ENCODE results near the gene MTHFSD. TPM values are rescaled to one million over a fixed set of nuclear protein-coding genes. Genes with fewer than 3 reads are reported as not detected.

The MTHFSD gene
- total and polyA plus RNA-seq, 2 of the 8 experiments (the other 6 are each of a cell fraction or from before 2014, with no cell fraction given) = 7.1 to 9.8 TPM

DNA sequence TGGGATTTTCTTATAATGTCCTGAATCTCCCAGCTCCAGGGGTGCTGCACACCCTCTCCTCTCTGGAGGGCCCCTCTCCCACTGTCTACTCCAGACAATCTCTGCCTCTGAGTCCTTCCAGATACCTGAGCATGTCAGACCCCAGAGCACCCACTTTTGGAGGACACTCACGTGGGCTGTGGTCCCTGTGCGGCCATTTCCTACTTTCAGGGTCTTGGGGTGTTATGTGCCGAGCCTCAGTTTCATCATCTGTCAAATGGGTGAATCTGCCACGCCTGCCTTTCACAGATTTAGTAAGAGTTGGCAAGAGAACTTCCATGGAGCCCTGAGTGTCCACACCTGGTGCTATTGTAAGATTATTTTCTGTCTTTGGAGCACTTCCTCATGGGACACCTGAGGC lies 19.6 kb upstream of the MTHFSD start:
- FAIRE-seq (no peak), DNase-seq (ENCODE audit: low read depth in 1 of 2, low spot score in 2 of 2) (no peak)
- Histone ChIP-seq H4K20me1 (replicated peaks in 1 of 2; ENCODE audit: control insufficient read depth in 1 of 2, insufficient read depth in 2 of 2, low read length in 2 of 2) (peaks cover 19 to 22% of the 10 kb centered on the region in 2 experiments), H3K27ac (ENCODE audit: low read depth, low read length) (no peak overlapping the region), H2BK15ac (ENCODE audit: low read length) (no peak overlapping the region), H3K36me3 (ENCODE audit: control insufficient read depth in 2 of 4, insufficient read depth in 4 of 4, low read length in 3 of 4) (peaks cover 0 to 10% (median 0%) of the 10 kb centered on the region in 4 experiments; a peak in 1 of 8 replicates), H3K23ac (ENCODE audit: insufficient read length) (no peak overlapping the region), H3K4me2 (ENCODE audit: insufficient read depth in 1 of 2, low read depth in 2 of 2, low read length in 2 of 2) (peak overlapping the region in 1 of 2 experiments; percentile 83; a peak in 1 of 4 replicates), H2BK120ac (replicated peaks; ENCODE audit: low read depth, low read length) (no peak overlapping the region), H4K8ac (ENCODE audit: extremely low read depth, insufficient read depth, low read length) (no peak overlapping the region), H3K23me2 (ENCODE audit: low read depth, low read length) (peaks cover 11% of the 10 kb centered on the region; the same call in 1 of the 2 replicates), H4K5ac (ENCODE audit: insufficient read length, low read depth, low read length) (no peak overlapping the region), H3K4ac (replicated peaks; ENCODE audit: insufficient read length, low read depth, low read length) (no peak overlapping the region), H2AFZ (ENCODE audit: low read length) (no peak overlapping the region), H3K27me3 (replicated peaks in 1 of 4; ENCODE audit: control insufficient read depth in 3 of 4, extremely low read depth in 1 of 4, insufficient read depth in 3 of 4, low read length in 3 of 4) (peaks cover 90 to 100% (median 97%) of the 10 kb centered on the region in 4 experiments), H2AK5ac (ENCODE audit: low read depth, low read length) (no peak overlapping the region), H3K4me3 (ENCODE audit: extremely low read depth in 1 of 4, insufficient read depth in 2 of 4, low read depth in 3 of 4, low read length in 4 of 4) (no peak overlapping the region), H2BK5ac (ENCODE audit: low read depth, low read length) (no peak overlapping the region), H4K91ac (replicated peaks; ENCODE audit: insufficient read length, low read length) (no peak overlapping the region), H2BK20ac (ENCODE audit: low read length) (no peak overlapping the region), H3K18ac (ENCODE audit: extremely low read depth, low read length) (no peak overlapping the region), H3K9me3 (ENCODE audit: insufficient read depth in 2 of 2, low read depth in 1 of 2, low read length in 1 of 2) (no peaks in the 10 kb centered on the region), H2BK12ac (ENCODE audit: low read depth, low read length) (no peak overlapping the region), H3K79me1 (ENCODE audit: low read depth, low read length) (no peaks in the 10 kb centered on the region), H3K4me1 (replicated peaks in 1 of 4; ENCODE audit: control insufficient read depth in 3 of 4, insufficient read depth in 4 of 4, low read length in 3 of 4) (peaks cover 14 to 56% (median 32%) of the 10 kb centered on the region in 4 experiments), H3K79me2 (ENCODE audit: control insufficient read depth in 1 of 2, insufficient read depth in 2 of 2, low read length in 2 of 2) (no peaks in the 10 kb centered on the region), H3K56ac (replicated peaks; ENCODE audit: insufficient read length, low read depth, low read length) (no peak overlapping the region), H3K9ac (replicated peaks in 1 of 4; ENCODE audit: extremely low read depth in 1 of 4, low read depth in 3 of 4, low read length in 3 of 4) (no peak overlapping the region), H3K14ac (ENCODE audit: insufficient read length) (no peak overlapping the region)
- TF ChIP-seq KDM1A (IDR thresholded peaks at IDR 0.05; ENCODE audit: borderline replicate concordance, low read length) (peak; percentile 49; the same call in 1 of the 2 replicates), RBBP5 (IDR thresholded peaks at IDR 0.05; ENCODE audit: borderline replicate concordance, low read depth, low read length) (no peak)
- CTCF ChIA-PET (ENCODE audit: partially characterized antibody) = interaction anchor here (0.9 to 3.1 kb wide), 8 partner anchors 10 to 488 kb away, joined by 3 to 18 read pairs (median 5); no protein-coding TSS in a partner anchor
- POLR2A ChIA-PET (ENCODE audit: partially characterized antibody) = interaction anchor here (1.5 kb wide), 1 partner anchor 62 kb away, joined by 3 read pairs; no protein-coding TSS in a partner anchor
- WGBS, 2 experiments (ENCODE audit: extremely low coverage in 1 of 2, insufficient coverage in 1 of 2, insufficient read length in 1 of 2, insufficient replicate concordance in 2 of 2, low coverage in 1 of 2, low lambda C conversion rate in 2 of 2, missing lambda C conversion rate in 1 of 2) = 70% methylated on average over 4 of the region's 4 CpGs; no CpG with 5 or more reads in 1 of the 2 experiments

All from H1 (cell line).